ENCODE measurements around the gene FANCI. TPM values are rescaled to one million over a fixed set of nuclear protein-coding genes. Genes with fewer than 3 reads are reported as not detected.
"Not testable (repeated sequence)": the region's sequence is repeated elsewhere in the genome, so short reads cannot be mapped to it uniquely, and the experiment has no call there.

The FANCI gene
- total and polyA plus RNA-seq, 2 experiments from 2014 or later: 63.6 to 66.8 TPM

DNA sequence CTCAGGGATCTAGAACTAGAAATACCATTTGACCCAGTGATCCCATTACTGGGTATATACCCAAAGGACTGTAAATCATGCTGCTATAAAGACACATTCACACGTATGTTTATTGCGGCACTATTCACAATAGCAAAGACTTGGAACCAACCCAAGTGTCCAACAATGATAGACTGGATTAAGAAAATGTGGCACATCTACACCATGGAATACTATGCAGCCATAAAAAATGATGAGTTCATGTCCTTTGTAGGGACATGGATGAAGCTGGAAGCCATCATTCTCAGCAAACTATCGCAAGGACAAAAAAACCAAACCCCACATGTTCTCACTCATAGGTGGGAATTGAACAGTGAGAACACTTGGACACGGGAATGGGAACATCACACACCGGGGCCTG lies 6.4 kb downstream of the FANCI start:
- not testable (repeated sequence) for H3K4me2 ChIP-seq; H3K9me2 ChIP-seq (ENCODE audit: insufficient read depth); H3K4me1 ChIP-seq (ENCODE audit: insufficient read depth); H3K27me3 Mint-ChIP-seq (ENCODE audit: insufficient read depth, low read depth, poor library complexity); H3K27ac ChIP-seq (ENCODE audit: low read depth); H3K4me1 Mint-ChIP-seq; H3K27me3 ChIP-seq (ENCODE audit: insufficient read depth); H2AFZ ChIP-seq; DNase-seq (ENCODE audit: low spot score); H3K4me3 ChIP-seq; ATAC-seq; H3K4me3 Mint-ChIP-seq; H3F3A ChIP-seq (replicated peaks; ENCODE audit: low read depth); H3K27ac Mint-ChIP-seq
- Mint-ChIP-seq H3K36me3 (ENCODE audit: low read depth) (peaks cover 53% of the 10 kb centered on the region), H3K9me3 (peaks cover 14% of the 10 kb centered on the region; the same call in 2 of the 3 replicates)
- H4K20me1 ChIP-seq (replicated peaks; ENCODE audit: insufficient read depth): peaks cover 24% of the 10 kb centered on the region
- H3K36me3 ChIP-seq (ENCODE audit: insufficient read depth): peaks cover 32% of the 10 kb centered on the region
- H3K79me2 ChIP-seq (replicated peaks; ENCODE audit: insufficient read depth): peaks cover 38% of the 10 kb centered on the region

DNA sequence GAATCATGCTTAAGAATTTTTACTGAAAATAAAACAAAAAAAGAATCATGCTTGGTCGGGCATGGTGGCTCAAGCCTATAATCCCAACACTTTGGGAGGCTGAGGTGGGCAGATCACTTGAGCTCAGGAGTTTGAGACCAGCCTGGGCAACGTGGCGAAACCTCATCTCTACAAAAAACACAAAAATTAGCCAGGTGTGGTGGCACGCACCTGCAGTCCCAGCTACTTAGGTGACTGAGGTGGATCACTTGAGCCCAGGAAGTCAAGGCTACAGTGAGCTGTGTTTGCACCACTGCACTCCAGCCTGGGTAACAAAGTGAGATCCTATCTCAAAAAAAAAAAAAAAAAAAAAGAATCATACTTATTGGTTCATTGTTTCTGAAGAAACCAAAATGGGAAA lies 33.5 kb downstream of the FANCI start:
- H3K36me3 Mint-ChIP-seq (ENCODE audit: low read depth): peaks cover 27% of the 10 kb centered on the region; the same call in 2 of the 3 replicates

DNA sequence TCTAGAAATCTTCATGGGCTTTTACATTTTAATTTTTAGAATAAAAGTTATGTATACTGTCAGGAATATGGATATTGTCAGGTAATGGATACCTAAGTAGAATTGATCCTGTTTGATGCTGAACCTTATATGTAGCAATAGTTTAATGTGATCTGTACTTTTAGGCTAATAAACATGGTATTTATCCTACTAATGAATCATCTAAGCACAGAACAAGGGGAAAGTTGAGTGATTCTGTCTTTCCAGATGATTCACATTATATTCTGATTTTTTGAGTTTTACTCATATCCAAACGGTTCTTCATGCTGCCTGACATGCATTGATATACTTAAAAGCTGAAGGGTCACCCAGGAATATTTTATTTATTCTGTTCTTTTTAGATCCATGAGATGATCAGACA lies 34.5 kb downstream of the FANCI start:
- H3K27ac Mint-ChIP-seq: no peak overlapping the region
- peaks cover 56% of the 10 kb centered on the region; the same call in 1 of the 2 replicates for H3K36me3 ChIP-seq (ENCODE audit: insufficient read depth)
- H3K79me2 ChIP-seq (replicated peaks; ENCODE audit: insufficient read depth): no peaks in the 10 kb centered on the region
- no peaks in the 10 kb centered on the region for H3K4me1 Mint-ChIP-seq
- no peak overlapping the region for H3K4me3 ChIP-seq
- no peaks in the 10 kb centered on the region for H3K9me3 Mint-ChIP-seq
- ATAC-seq (no peak), DNase-seq (ENCODE audit: low spot score) (no peak)
- H3K4me2 ChIP-seq: no peak overlapping the region
- no peaks in the 10 kb centered on the region for H3K4me1 ChIP-seq (ENCODE audit: insufficient read depth)
- no peaks in the 10 kb centered on the region; the same call in 1 of the 2 replicates for H4K20me1 ChIP-seq (replicated peaks; ENCODE audit: insufficient read depth)
- no peaks in the 10 kb centered on the region for H3F3A ChIP-seq (replicated peaks; ENCODE audit: low read depth)
- H3K36me3 Mint-ChIP-seq (ENCODE audit: low read depth): peaks cover 35% of the 10 kb centered on the region; the same call in 2 of the 3 replicates
- H3K27ac ChIP-seq (ENCODE audit: low read depth): no peak overlapping the region
- no peak overlapping the region for H2AFZ ChIP-seq
- H3K27me3 Mint-ChIP-seq (ENCODE audit: insufficient read depth, low read depth, poor library complexity): no peaks in the 10 kb centered on the region
- no peak overlapping the region for H3K4me3 Mint-ChIP-seq
- H3K9me2 ChIP-seq (ENCODE audit: insufficient read depth): no peaks in the 10 kb centered on the region
- no peaks in the 10 kb centered on the region for H3K27me3 ChIP-seq (ENCODE audit: insufficient read depth)
- TF ChIP-seq POLR2AphosphoS5 (IDR thresholded peaks at IDR 0.05; ENCODE audit: low read depth) (no peak), CTCF (conservative IDR thresholded peaks at IDR 0.05; ENCODE audit: low read depth in 2 of 2) (no peak), EZH2 (IDR thresholded peaks at IDR 0.05; ENCODE audit: low read depth, unreplicated experiment) (no peak), CREB1 (CRISPR knock-in tag; IDR thresholded peaks at IDR 0.05; ENCODE audit: low read depth) (no peak), NANOG (IDR thresholded peaks at IDR 0.05; ENCODE audit: borderline replicate concordance) (no peak), ZNF331 (CRISPR knock-in tag; IDR thresholded peaks at IDR 0.05; ENCODE audit: low read depth) (no peak)
- TF ChIP-seq, protein P1, sequence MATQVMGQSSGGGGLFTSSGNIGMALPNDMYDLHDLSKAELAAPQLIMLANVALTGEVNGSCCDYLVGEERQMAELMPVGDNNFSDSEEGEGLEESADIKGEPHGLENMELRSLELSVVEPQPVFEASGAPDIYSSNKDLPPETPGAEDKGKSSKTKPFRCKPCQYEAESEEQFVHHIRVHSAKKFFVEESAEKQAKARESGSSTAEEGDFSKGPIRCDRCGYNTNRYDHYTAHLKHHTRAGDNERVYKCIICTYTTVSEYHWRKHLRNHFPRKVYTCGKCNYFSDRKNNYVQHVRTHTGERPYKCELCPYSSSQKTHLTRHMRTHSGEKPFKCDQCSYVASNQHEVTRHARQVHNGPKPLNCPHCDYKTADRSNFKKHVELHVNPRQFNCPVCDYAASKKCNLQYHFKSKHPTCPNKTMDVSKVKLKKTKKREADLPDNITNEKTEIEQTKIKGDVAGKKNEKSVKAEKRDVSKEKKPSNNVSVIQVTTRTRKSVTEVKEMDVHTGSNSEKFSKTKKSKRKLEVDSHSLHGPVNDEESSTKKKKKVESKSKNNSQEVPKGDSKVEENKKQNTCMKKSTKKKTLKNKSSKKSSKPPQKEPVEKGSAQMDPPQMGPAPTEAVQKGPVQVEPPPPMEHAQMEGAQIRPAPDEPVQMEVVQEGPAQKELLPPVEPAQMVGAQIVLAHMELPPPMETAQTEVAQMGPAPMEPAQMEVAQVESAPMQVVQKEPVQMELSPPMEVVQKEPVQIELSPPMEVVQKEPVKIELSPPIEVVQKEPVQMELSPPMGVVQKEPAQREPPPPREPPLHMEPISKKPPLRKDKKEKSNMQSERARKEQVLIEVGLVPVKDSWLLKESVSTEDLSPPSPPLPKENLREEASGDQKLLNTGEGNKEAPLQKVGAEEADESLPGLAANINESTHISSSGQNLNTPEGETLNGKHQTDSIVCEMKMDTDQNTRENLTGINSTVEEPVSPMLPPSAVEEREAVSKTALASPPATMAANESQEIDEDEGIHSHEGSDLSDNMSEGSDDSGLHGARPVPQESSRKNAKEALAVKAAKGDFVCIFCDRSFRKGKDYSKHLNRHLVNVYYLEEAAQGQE (IDR thresholded peaks at IDR 0.05; ENCODE audit: unreplicated experiment): no peak

More for the DNA sequence above, 33.5 kb downstream of the FANCI start:
- not testable (repeated sequence) for H3K27me3 ChIP-seq (ENCODE audit: insufficient read depth); H3K27ac ChIP-seq (ENCODE audit: low read depth); H3K9me2 ChIP-seq (ENCODE audit: insufficient read depth); H3K27me3 Mint-ChIP-seq (ENCODE audit: insufficient read depth, low read depth, poor library complexity); ATAC-seq; H3K4me2 ChIP-seq; H3K4me3 Mint-ChIP-seq; H3K4me3 ChIP-seq; H4K20me1 ChIP-seq (replicated peaks; ENCODE audit: insufficient read depth); H3K9me3 Mint-ChIP-seq; H3K4me1 Mint-ChIP-seq; H3K79me2 ChIP-seq (replicated peaks; ENCODE audit: insufficient read depth); DNase-seq (ENCODE audit: low spot score); H2AFZ ChIP-seq; H3K27ac Mint-ChIP-seq; H3K4me1 ChIP-seq (ENCODE audit: insufficient read depth); H3F3A ChIP-seq (replicated peaks; ENCODE audit: low read depth)
- H3K36me3 ChIP-seq (ENCODE audit: insufficient read depth): peaks cover 49% of the 10 kb centered on the region; the same call in 1 of the 2 replicates

Data from GM23338 (cell line).